NCI-H2227 (cell line): Measurements from ENCODE around the gene LIFR.

Experiments used
- DNase-seq: peaks from one replicate; lab custom pipeline; 2025; ENCODE audit not compliant: unreplicated experiment; lab: John Stamatoyannopoulos, UW

The LIFR gene

DNA sequence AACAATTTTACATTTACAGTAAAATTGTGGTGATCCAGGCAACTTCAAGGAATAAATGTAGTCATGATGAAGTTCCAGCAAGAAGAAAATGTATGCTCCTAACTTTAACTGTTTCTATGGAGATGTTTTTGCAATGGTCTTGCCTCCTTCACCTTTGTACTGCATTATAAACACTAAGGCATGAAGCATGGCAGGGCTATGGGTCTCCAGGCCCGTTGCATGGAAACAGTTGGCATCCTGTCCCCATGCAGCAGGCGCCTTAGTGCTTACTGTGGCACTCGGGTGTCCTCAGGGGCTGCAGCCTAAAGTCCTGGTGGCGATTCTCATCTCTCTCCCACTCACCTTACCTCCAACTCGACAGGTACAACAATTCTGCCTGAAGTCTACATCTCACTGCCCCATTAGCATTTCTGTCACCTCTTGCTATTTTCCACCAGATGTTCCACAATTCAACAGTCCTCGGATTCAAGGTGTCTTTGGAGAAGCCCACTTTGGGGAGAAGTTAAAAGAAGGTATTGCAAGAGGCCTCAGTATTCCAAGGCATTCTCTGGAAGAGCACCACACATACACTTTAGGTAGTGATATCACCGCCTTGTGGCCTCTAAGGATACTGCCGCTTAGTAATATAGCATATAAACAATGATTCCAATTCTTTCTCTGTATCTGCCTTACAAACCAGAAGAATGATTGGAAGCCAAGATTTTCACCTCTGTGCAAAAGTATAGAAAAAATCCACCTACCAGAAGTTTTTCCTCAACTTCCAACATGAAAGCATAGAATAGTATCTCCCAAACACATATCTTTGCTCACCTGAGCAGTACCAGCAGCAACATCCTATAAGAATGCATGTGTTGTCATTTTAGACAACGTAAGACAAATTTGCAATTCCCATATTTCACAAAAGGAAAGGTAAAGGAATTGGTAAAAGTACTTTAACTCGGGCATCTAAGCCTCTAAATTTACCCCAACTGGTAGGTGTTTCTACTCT lies 5.1 kb downstream of the LIFR start:
- DNase-seq: peak; percentile 63

DNA sequence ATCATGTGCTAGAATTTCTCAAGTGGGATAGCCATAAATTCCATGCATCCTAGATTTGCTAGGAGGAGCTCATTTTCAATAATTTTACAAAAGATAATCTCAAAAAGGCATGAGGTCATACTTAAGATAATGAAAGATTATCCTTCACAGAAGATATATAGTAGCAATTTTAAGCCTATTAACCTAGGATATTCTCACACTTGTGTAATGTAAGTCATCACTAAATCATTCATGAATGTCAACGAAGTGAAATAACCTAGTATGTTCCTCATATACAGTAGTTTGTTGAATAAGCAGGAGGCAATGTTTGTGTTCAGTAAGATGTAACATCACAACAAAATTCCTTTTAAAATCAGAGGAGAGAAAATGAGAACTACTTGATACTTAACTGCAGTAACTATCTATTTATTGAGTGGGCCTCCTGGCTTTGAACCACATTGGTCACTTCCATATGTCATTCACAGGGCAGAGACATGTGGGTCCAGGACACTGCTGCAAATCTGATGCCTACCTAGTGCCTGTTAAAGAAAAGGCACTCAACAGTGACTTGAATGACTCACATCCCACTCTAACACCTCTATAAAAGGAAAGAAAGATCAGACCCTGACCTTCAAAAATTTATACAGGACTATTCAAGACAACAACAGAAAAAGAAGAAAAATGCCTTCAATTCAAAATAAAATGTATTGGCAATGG lies 8.2 kb downstream of the LIFR start:
- DNase-seq: no peak

DNA sequence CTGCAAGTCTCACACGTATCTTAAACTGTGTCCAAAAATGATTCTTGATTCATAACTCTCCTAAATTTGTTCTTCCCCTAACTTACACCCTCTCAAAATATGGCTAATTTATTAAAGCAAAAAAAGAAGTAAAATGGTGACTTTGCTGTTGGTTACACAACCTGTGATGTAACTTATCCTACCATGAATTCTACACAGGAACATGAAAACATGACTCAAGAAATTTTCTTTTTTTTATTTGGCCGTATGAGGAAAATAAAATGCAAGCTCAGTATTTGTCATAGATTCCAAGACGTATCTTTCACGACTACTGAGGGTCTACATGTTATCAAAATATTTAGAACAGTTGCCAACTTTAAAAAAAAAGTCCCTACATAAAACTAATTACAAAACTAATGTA lies 9.2 kb downstream of the LIFR start:
- no peak for DNase-seq

DNA sequence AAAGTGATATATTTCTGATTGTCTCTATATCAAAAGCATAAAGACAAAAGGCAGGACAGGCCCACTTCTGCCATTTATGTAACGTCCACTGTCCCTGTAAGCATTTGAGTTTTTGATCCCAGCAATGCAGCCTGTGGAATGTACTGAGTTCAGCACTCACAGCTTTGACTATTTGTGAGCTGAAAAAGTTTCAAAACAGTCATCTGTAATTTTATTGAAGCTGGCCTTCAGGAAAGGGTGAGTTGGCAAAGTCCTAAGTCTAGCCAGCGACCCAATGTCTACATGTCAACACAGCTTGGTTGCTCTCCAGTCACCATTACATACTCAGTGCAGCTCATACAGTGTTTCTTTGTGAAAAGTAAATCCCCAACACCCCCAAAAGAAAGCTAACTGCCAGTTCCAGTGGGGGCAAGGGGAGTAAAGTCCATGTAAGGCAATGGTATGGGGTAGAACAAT lies 9.7 kb downstream of the LIFR start:
- no peak for DNase-seq

DNA sequence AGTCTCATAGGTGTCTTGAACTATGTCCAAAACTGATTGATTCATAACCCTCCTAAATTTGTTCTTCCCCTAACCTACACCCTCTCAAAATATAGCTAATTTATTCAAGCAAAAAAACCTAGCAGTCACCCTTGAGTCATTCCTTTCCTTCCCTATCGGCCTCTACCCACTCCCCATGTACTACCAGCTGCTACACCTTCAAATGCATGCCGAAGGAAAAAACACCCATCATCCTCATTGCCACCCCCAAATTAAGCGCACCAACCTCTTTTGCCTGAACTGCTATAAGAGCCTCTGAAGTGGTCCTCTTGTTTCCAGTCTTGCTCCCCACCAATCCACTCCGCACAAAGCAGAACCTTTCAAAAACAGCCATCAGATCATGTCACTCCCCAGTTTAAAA lies 12.6 kb downstream of the LIFR start:
- DNase-seq: no peak

DNA sequence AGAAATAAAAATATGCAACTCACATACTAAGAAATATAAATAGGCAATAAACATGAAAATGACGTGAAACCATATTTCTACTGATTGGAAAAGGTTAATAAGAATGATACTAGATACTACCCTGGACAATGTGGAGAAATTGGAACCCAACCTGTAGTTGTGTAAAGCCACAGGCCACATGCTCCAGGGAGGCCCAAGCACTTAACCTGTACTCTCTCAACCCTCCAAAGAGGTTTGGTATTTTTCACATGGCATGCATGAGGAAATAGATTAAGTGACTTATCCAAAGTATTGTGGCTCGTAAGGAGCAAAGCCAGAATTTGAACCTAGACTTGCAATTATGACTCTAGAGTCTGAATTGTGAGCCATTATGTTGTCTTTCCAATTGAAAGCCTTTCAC lies 13.4 kb downstream of the LIFR start:
- no peak for DNase-seq

DNA sequence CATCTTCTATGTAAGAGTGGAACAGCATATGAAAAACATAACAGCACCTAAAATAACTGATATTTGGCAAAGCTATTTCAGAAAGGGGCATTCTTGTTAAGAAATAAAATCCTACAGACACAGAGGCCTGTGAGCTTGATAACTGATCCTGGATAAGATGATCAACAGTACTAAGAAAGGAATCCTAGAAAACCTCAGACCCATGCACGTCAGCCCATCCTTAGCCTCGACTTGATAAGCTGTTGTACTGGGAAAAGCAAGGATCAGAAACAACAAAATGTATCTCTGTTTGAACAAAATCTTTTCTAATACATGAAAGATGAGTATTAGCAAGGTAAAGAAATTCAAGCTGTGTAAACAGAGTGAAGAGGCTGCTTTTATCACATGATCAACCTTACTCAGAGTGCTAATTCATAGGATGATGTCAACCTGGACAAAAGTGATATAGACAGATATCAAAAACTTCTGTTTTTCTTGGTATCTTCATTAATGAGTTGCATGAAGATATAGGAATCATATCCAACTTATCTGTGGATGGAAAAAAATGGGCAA lies 15.2 kb downstream of the LIFR start:
- DNase-seq: no peak

DNA sequence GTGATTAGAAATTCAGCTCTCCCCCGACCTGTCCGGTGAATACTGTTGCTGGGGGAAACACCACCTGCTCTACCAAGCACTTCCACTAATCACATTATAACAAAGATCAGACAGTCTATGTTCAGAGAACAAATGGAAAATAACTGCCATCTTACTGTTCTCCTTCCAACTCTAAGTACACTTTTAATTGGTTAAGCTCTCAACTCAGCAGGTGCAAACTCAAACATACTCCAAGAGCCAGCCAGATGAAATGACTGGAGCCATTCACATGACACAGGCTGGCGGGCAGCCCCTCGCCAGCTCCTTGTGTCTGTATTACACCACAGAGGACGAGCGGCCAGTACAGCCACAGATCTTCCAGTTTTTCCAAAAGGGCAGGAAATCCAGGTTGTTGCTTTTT lies 16.1 kb downstream of the LIFR start:
- peak; percentile 67 for DNase-seq

DNA sequence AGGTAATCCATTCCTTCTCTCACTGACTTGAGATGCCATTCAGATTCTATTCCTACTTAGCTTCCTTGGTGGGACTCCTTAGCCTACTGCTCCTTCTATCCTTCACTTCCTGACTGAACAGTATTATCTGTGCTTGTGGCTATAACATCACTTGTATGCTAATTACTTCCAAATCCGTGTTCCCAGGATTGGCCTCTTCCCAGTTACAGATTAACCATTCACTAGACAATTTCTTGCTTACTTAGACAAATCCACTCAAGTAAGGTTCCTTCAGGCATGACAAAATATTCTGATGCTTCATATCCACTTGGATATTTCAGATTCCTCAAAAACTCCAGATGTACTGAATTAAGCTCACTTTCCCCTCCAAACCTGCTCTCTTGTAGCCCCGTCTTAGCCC lies 18.3 kb downstream of the LIFR start:
- no peak for DNase-seq

DNA sequence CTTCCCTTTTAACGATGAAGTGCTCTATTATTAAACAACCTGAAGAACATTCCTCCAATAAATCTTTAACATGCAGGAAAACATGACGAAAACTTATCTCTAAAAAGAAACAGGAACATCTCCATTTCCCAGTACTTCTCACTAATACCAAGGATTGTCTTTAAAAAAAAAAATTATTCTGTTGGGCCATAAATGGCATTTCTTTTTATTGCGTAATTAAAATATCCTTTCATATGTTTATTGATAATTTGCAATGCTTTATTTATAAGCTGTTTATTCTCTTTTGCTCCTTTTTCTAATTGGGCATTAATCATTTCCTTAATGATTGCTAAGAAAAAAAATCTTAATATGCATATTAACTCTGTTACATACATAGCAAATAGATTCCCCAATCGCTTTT lies 18.9 kb downstream of the LIFR start:
- DNase-seq: no peak

DNA sequence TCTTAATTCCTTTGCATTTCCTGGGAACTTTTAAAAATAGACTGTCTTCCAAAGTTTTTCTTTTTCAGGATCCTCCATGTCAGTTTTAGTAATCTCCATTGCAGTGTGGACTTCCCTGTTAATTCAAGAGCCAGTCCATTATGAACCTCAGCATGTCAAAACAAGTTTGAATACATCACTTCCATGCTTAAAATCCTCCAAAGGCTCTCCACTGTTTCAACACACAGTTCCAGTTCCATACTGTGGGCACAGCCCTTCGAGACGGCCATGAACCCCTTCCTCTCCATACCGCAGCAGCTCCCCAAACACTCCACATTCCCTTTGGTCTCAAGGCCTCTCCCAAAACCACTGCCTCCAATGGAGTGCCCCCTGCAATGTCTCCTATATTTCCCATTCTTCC lies 19.5 kb downstream of the LIFR start:
- DNase-seq: no peak

DNA sequence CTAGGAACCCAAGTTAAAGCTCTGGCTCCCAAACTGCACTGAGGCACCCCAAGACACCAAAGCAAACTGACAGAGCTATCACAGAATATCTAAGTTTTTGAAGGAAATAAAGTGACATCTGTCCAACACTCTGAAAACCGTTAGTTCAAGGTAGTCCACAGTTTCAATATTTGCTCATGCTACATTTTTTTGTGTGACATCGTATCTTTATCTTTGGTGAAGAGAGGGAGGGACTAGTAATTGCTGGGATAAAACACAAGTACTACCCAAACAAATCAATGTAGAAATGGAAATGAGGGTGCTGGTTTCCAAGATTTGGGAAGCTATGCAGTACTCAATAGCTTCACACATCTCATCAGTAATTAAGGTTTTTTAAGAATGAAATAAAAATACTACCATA lies 20.6 kb downstream of the LIFR start:
- no peak for DNase-seq

DNA sequence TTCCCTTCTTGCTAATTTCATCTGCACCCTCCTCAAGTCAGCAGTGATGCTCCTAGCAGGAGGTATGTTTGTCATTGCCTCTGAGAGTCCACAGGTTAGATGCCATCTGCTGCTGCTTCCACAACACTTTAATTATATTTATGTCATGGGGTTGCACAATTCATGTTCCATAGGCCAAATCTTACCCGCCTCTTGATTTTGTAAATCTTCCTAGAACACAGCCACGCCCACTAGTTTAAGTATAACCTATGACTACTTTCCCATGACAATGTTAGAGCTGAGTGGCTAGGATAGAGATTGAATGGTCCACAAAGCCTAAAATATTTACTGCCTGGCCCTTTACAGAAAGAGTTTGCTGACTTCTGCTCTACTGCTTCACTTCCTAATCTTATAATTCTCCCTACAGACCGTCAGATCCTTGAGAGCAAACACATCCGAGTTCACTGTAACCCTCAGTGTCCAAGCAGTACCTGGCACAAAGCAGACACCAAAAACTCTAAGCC lies 21.1 kb downstream of the LIFR start:
- peak; percentile 76 for DNase-seq

DNA sequence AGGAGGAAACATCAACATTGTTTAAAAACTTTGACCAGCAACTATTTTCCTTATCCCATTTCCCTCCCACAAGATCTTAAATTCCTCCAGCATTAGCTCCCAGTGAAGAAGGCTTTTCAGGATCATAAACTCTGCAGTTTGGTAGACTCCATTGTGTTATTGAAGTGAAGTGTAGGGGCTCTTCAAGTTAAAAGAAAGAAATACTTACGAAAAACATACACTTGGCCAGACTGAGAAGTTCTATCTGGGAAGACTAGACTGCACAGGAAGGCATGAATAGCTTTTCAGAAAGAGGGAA lies 22.3 kb downstream of the LIFR start:
- no peak for DNase-seq

DNA sequence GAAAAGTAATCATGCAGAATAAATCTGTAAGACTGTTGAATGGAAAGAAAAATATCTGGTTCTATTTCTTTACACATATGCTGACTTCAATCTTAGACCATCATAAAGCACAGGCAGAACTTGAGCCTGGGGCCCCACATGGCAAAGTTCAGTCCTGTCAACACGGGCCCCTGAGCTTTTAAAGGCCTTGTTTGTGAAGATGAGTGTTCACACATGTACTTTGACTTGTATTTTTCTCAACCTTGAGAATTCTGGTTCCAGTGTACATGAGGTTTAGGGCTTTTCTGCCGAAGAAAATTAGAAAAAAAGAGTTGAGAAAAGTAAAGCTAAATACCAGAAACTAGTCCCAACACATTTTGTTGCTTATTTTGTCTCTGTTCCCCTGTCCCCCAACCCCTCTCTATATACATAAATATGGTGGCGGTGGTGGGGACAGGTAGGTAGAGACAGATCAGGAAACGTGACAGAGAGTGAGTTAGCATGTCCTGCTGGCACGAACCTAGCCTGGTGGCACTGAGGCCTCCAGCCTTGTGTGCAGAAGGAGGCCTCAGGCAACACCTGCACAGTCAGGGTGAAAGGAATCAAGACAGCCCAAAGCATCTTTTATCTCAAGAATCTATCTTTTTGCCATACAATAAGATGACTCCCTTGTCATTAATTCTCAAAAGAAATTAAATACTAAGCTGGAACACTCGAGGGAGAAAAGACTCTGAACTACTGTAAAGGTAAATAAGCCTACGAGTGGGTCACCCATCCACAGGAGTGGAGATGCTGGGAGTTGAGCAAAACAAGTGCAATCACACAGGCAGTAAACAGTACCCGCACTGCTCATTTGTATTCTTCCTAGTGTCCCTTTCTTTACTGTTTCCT lies 22.9 kb downstream of the LIFR start:
- DNase-seq: no peak

DNA sequence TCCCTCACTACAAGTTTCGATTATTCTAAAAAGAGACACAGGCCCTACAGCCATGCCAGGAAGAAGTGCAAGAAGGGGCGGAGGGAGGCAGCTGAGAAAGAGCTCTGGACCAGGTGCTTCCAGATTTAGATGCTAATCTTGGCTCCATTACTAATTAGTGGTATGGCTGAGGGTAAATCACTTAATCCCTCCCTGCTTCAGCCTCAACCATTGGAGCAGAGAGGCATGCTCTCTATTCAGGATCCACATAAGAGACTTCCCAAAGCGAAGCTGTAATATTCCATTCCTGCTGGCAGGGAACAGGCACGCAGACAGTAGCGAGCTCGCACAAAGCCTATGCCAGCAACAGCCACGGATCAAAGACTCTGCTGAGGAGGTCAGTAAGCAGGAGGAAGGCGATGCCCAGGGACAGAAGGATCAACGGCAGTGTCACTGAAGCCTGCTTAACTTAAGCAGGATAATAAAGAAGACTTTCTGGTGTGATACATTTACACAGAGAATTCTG lies 24.2 kb downstream of the LIFR start:
- DNase-seq: no peak

DNA sequence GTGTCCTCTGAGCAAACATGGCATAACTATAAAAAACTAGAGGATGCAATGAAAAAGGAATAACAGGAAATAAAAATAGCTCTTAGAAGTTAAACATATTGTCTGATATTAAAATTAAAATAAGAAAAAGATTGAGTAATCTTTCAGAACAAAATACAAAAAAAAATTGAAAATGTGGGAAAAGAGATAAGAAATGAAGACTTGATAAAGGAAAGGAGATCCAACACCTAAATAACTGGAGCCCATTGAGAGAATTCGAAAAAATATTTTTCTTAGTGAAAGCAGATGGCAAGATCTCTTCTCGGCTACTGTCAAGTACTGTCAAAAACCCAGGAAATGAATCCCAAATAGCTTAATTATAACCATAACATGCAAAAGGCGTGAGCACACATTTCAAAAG lies 24.9 kb downstream of the LIFR start:
- DNase-seq: no peak

DNA sequence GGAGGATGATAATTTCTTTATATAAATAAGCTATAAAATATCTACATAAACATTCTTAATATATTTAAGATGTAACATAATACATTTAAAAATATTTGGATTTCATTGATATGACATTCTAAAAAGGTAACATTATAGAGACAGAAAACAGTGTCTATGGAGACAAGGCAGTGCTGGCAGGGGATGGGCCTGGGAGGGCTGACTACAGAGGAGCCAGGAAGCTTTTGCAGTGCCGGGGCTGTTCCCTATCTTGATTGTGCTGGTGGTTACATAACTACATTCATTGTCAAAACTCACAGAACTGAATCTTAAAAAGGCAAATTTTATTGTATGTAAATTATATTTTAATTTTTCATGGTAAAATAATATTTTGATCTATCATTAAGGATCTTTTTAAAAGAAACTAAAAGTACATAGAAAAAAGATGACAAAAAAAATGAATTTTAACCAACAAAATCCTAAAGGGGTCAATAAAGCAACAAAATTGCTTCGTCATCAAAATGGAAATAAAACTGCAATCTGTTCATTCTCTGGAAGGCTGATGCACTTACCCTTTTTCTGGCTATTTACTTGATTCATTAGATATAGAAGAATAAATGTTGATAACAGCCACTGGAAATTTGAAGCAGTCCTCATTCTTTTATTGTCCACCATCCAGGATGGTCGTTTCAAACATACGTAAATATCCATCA lies 26.3 kb downstream of the LIFR start:
- no peak for DNase-seq

DNA sequence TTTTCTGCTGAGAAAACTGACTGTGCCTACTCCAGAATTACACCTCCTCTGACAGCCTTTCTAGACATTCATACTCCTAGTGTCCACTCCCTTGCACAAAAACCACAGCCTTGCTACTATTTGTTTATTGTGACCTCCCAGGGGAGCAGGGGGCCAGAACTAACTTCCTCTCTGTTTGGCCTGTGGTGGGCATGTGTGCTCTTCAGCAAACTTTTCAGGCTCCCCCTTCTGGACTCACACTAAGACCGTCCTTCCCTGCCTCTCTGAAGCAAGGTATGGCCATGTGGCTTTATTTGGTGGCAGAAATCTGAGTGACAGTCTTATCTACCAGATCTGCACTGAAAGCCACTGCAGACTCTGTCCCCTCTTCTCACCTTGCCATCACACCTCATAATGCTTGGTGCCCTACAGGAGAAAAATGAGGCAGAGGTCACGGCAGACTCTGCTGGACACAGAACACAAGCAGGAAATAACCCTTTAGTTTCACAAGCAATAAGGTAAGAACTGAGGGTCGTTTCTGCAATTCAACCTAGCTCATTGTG lies 28.2 kb downstream of the LIFR start:
- no peak for DNase-seq

DNA sequence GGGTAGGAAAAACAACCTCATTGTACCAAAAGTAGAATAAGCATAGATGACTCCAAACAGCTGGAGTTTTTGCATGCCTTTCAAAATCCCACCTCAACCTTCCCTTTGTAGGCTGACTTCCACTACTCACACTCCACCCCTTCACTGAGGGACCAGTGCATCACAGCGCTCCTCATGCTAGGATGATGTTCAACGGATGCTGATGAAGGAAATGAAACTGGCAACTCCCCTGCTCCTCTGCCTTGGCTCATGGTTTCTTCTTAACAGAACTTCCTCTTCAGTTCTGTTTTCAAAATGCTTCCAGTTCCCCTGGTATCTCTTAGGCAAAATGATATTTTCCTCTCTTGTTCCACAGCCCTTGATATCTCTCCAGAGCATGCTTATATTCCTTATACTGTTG lies 29.0 kb downstream of the LIFR start:
- DNase-seq: no peak
